M059J (cell line): ENCODE measurements around the gene KAZN. TPM values are rescaled to one million over a fixed set of nuclear protein-coding genes. Genes with fewer than 3 reads are reported as not detected.

ENCODE experiments used
- DNase-seq: peaks from one replicate; pipeline ENCODE4 v3.0.0-alpha.2; 2012; ENCODE audit warnings: low read depth
- total RNA-seq: library from RNA; depleted of rRNA; stranded (reverse); fragments of >200 nt; shearing (Covaris generic); gene quantifications from 2 replicates; pipeline ENCODE4 v1.2.3, GENCODE V29; 2014

Gene KAZN
- total RNA-seq, 1 experiment from 2014 or later, result 6.4 TPM

DNA sequence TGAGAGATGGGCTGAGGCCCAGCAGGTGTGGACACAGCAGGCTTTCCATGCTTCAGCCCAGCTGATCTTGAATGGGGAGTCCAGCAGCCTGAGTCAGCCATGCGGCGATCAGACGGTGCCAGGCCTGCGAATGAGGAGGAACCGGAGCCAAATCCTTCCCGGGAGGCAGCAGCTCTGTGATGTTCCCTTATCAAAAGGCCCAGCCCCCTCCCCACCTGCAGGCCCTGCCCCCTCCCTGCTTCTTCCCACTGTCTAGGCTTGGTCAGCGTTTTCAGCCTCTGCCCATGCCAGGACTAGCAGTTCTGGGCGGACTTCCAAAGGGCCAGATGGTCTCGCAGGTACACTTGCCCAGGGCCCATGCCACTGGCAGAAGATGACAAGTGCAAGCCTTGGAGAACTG lies 253.8 kb downstream of the KAZN start:
- no peak for DNase-seq

DNA sequence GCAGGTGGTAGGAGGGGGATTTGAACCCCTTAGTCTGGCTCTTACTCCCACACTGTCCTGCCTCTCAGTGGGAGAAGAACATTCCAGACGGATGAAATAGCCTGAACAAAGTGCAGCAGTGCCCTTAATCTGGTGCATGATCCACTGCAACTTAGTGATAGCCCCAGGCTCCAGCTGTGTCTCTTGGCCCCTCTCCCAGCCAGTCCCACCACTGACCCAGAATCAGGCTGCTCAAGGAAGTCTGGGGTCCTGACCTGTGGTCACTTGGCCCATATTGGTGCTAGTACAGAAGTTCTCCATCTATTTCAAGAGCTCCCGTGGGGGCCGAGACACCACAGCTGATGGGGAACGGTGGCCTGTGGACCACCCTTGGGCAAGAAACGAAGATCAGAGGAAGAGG lies 255.0 kb downstream of the KAZN start:
- DNase-seq, result no peak

DNA sequence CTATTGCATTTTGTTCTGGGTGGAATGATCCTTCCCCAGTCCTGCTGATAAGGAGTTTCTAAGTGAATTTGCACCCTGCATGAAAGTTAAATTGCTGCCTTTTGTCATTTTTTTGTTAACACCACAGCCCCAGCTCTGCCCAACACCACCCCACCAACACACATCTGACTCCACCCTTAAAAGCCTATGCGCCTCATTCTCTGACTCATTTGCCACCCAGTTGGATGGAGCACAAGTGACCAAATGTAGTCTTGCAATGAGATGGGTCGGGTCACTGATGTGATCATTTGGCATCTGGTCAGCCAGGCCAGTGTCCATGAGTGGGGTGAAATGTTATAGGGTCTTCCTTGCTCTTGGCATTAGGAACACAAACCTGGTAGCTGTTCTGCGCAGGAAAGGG lies 256.8 kb downstream of the KAZN start:
- peak; percentile 35 for DNase-seq

DNA sequence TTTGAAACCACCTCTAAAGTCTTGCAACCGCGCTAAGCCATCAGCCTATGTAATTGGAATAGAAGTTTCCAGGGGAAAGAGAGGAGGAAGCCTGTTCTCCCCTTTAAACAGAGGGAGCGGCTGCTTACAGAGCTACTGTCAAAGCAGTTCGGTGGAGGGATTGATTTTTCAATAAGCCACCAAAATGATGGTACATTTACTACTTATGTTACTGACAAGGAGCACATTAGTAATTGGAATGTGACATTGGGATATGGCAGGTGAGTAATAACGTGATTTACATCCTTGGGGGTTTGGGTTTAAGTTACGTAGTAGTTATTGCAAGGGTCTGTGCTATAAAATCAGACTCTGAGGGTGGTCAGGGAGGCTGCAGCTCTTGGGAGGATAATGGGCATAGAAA lies 257.3 kb downstream of the KAZN start:
- no peak for DNase-seq

DNA sequence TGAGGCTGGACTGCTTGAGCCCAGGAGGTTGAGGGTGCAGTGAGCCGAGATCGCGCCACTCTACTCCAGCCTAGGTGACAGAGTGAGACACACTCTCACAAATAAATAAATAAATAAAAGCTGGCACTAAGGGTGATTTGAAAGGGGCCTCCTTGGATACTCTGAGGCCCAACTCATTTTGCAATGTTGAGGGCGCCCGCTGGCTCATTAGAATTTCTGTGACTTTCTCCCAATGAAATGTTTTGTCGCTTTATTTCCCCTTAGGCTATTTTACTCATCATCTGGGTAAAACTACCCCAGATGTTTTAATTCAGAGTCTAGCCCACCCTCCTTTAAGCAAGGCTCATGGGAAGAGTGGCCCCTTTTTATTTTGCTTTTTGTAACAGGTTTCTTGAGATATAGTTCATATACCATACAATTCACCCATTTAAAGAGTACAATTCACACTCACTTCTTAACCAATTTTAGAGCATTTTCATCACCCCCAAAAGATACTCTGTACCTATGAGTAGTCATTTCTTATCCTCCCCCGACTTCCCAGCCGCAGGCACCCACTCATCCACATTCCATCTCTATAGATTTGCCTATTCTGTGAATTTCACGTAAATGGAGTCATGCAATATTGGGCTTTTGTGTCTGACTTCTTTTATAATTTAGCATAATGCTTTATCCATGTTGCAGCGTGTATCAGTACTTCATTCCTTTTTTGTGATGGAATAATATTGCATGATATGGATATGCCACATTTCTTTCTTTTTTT lies 259.1 kb downstream of the KAZN start:
- DNase-seq, result no peak

DNA sequence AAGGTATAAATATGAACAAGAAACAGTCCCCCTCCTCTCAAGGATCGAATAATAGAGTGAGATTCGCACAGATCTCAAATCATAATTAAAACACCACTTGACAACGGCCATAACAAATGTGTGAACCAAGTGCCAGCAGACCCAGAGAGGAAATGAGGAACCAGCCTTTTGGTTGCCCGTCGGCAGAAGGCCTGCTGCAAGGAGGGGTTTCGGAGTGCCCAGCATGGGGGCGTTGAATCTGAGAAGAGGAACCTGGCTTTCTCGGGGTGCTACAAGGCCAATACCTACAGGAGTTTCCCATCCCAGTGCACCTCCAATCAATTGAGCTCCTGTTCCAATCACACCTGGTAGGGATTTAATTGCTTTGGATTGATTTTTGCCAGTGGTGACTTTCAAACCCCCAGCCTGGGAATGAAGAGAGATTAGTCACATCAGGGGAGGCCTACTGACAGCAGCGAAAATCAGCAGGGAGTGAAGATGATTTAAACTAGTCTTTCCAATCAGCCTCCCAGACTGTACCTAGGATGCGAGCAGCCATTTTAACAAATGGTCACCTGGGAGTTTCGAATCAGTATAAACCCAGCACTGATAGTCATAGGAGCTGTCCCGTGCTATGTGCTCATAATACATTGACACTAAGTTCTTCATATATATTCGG lies 263.8 kb downstream of the KAZN start:
- DNase-seq, result no peak

DNA sequence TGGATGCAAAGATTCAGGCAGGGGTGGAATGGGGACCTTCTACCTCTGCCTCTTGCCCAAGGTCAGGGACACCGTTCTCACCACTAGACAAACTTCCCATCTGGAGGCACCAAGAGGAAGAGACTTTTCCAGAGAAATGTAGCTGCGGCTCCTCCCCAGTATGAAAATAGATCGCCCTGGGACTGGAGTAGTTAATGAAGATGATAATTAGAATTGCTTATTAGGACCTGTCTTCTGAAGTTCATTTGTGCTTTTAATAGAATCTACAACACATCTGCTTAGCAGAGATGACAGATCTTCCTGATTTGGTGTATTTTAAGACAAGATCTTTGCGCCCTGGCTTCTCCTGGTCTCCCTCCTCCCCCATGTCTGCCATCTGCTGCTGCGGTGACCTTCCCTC lies 266.6 kb downstream of the KAZN start:
- no peak for DNase-seq

DNA sequence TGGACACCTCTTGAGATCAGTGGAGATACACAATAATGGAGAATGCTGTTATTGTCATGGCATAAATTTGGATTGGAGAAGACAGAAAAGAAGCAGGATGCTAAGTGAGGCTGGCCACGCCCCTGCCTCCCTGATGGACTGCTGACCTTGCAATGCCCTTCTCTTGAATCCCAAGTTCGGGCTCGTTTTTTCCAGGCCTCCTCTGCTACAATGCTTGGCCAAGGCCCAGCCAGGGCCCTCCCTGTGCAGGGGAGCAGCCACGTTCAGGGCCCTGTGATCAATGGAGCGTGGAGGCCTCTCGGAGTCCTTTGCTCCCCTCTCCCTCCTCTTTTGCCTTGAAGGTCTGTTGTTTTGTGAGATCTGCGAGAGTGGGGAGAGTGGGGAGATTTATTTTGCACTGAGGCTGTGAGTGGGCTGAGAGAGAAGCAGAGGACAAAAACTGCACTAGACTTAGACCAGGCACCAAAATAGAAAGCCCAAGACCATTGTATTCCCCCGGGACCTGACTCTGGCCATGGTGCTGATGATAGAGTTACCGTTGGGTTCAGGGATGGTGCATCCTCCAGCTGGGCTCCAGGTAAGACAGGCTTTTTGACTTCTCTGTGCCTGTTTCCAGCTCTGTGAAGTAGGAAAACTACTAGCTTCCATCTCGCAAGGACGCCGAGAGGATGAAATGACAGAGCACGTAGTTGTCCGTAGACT lies 268.6 kb downstream of the KAZN start:
- DNase-seq, result no peak

DNA sequence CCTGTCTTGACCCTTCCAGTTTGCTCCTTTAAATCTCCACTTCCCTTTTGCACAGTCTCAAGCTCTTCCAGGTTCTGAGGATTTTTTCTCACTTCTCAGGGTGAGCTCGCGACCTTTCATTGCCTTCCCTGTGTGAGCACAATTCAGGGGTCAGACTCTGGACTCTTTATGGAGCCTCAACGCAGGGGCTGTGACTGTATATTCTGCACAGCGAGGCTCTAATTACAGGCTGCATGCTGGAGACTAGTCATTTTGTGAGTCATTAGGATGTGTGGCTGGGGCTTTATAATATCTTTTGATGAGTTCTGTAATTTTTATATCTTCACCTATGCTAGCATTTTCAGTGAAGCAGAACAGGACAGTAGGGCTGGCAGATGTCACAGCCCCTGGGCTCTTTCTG lies 270.7 kb downstream of the KAZN start:
- DNase-seq, result peak; percentile 62

DNA sequence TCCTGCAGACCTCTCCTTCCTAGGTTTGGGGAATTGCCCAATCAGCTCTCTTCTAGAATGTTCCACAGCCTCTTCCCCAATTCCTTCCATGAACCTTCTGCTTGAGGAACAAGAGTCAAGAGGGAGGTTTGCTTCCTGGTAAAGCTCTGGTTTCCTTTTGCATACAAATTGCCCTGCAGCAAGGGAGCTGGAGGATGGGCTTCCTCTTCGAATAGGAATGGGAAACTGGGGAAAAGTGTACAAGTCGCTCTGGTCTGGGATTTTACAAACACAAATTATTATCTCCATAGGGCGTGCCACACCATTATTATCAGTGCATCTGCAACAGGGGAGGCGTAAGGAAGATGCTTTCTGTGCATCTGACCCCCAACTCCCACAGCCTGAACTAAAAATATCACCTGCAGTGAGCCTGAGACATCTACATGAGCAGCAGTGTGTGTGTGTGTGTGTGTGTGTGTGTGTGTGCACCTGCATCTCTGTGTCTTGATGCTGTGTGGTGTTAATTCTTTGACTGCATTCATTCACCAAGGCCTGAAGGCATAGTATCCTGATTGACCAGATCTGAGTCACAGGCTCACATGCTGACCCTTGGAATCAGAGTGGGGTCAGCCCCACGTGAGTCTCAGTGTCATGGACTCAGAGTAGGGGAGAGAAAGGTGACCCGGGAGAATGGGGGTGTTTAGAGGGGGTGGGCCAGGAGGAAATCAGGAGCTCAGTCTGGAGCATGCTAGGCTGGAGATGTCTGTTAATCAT lies 272.9 kb downstream of the KAZN start:
- DNase-seq, result no peak

DNA sequence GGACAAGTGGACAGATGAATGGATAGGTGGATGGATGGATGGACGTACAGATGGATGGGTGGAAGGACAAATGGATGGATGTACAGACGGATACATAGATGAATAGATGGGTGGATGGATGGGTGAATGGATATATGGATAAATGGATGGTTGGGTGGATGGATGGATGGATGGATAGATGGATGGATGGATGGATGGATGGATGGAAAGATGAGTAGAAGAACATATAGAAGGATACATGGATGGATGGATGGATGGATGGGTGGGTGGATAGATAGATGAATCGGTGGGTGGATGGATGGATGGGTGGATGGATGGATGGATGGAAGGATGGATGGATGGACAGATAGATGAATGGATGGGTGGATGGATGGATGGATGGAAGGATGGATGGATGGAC lies 274.3 kb downstream of the KAZN start:
- DNase-seq, result no peak

DNA sequence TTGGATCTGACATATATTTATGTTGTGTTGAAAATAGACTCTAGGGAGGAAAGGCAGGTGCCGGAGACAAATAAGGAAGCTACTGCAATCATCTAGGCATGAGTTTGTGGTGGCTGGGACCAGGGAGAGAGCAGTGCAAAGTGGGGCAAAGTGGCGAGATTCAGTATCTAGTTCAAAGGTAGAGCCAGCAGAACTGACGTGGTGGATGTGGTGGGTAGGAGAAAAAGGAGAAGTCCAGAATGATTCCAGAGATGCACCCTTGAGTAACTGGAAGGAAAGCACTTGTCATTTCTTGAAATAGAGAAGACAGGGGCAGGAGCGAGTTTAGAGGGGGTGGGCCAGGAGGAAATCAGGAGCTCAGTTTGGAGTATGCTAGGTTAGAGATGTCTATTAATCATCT lies 275.2 kb downstream of the KAZN start:
- DNase-seq, result no peak

DNA sequence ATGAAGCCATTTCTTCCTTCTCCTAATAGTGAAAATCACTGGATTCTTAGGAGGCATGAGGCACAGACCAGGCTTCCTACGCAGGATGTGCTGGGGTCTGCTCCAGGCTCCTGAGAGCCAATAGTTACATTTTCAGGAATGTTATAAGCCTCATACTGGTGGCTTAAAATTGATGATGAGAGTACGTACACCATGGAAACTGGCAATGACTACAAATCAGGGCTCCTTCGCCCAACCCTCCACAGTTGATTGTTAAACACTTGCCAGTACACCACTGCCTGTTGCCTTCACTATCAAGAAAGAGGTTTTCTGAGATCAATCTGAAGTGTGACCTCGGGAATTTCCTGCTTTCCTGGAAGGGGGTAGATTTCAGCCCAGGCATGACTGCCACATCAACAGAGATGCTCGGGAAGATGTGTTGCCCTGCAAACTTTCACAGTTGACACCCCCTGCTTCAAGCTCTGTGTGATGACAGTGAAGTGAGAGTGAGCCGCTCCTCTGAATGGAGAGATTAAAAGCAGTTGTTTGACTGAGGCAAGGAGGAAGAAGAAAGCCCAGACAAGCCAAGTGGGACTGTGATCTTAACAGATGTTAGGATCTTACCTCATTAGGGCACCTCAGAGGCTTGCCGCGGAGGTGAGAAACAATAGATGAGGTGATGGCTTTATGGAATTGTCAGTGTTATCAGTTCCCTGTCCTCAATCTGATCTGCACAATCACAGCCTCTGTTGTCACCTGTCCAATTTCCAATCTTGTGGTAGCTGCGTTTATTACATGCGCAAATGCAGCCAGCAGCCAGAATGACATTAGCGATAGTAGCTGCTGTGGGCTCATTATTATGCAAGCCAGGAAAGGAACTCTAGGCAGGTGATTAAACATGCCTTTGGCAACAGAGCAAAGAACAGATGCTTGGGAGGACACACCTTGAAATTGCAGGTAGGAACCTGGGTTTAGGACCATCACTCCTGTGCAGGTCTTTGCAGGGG lies 277.3 kb downstream of the KAZN start:
- no peak for DNase-seq

DNA sequence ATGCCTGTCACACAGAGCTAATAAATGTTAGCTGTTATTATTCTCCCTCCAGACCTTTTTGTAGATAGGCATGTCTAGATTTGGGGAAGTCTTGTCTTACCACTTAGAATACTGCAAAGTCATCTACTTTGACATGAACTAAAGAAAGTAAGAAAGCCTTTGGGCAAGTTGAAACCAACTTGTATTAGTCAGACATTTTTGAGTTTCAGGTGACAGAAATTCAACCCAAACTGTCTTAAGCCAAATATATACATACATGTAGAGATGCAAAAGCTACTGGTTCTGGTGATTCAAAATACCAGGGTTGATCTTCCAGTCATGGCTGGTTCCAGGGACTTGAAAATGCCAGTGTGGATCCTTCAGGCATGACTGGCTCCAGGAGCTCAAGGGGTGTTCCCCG lies 278.3 kb downstream of the KAZN start:
- no peak for DNase-seq

DNA sequence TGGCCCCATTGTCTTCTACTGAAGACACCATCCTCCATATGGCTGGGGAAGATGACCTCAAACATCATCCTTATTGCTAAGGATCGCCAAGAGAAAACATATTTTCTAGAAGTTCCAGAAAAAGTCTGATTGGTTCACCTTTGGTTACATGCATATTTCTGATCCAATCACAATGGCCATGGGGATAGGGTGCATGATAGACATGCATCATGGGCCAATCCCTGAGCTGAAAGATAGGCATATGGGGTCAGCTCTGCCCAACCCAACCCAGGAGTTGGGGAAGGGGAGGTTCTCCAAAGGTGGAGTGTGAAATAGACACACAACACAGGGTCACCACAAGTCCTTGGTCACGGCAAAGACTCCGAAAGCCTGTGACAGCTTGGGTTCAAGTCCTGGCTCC lies 278.7 kb downstream of the KAZN start:
- DNase-seq, result no peak

DNA sequence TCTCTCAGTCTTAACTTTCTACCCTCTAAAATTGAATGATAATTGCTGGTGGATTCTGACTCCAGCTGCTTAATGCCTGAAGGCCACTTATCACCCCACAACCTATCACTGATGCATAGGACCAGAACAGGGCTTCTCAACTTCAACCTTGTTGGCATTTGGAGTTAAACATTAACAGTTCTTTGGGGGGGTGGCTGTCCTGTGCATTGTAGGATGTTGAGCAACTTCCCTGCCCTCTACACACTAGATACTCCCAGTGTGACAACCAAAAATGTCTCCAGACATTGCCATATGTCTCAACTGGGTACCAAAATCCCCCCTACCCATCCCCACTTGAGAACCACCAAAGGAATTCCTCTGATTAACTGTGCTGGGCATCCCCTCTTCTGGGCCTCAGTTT lies 279.6 kb downstream of the KAZN start:
- no peak for DNase-seq

DNA sequence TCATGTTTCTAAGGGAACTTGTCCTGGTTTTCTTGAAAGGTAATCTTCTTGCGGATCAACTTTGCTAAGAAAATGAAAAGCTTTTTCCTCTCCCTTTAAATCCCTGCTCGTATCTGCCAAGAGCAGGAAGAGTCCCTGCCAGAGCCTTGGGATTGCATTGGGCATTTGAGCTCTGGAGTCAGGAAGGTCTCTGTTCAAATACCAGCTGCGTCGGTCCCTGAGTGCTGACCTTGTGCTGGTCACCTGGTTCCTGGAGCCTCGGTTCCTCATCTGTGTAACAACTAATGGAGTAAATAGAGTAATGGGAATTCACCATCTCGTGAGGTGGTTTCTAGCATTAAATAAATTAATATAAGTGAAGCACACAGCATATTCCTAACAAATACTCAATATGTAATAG lies 280.5 kb downstream of the KAZN start:
- DNase-seq, result no peak

DNA sequence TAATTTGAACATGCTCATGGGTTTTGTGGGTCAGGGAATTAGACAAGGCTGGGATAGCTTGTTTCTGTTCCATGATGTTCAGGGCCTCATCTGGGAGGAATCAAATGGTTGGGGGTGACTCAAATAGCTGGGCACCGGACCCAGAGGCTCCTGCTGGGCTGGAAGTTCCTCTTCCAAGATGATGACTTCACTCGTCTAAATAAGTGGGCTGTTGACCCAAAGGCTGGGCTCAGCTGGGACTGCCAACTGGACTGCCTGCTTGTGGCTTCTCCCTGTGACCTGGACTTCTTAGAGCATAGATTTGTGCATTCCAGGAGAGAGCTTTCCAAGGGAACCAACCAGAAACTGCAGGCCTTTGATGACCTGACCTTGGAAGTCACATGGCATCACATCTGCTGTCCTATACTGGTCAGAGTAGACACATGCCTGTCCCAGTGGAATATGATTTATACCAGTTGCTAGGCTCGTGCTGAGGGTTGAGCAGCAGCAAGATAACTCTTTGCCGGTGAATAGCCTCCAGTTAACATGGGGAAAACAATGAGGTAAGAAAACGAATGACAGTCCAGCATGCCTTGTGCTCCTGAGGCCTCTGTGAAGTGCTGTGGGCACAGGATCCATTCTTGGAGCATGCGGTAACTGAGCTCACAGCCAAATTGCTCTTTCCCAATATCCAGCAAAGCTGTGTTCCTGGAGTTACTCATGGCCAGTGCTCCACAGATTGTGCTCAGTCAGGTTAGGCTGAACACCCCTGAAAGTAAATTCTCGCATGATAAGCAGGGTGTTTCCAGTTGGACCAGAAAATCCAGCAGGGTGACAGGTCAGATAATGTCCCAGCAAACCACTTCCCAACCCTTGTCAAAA lies 282.2 kb downstream of the KAZN start:
- peak; percentile 81 for DNase-seq

DNA sequence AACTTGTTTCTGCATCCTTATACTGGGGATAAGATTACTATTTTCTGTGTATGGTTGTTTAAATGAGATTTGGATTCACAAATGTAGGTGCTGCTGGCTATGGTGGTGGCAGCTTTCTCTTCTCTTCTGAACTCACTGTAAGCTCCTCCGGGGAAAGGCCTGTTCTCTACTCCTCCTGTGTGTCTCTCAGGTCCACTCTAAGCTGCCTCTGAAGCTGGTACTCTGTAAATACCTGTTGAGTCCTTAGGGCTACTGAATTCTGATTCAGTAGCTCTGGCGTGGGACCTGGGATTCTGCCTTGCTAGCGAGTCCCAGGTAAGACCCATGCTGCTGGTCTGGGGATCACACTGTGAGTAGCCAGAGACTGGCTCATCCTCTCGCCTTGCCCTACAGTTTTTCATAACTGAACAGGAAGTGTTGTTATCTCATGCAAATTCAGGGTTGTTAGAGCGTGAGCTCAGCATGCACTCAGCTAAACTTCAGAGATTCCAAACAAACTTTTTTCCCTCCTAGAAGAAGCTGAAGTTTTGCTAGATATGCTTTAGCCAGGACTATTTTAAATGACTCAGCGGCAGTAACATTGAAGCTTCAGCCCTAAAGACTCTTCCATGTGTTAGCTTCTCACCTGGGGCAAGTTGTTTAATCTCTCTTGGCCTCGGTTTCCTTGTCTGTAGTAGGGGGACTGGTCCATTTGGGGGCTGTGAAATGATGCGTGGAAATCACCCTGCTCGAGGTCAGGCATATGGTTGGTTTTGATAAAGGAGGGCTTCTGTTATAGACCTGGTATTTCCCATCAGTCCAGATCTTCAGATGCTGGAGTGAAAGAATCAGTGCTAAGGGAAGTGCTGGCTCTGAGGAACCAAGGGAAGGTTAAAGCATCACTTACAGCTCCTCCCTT lies 283.5 kb downstream of the KAZN start:
- DNase-seq, result peak; percentile 55
